SU-DHL-6 (cell line): Measurements from ENCODE around the gene COX7C.
"Not testable (repeated sequence)": the region's sequence is repeated elsewhere in the genome, so short reads cannot be mapped to it uniquely, and the experiment has no call there.

Experiments
- CTCF ChIP-seq: fragments of 200-600 bp; sonication (generic); IDR thresholded peaks from one replicate; pipeline ENCODE4 v1.5.1; 2017; ENCODE audit warnings: antibody characterized with exemption, mild to moderate bottlenecking, low read length, moderate library complexity; ENCODE audit not compliant: insufficient read depth, poor library complexity, severe bottlenecking
- EZH2phosphoT487 ChIP-seq: fragments of 200-600 bp; sonication (generic), shearing (Covaris generic); conservative IDR thresholded peaks from 2 replicates; pipeline ENCODE4 v1.6.1; 2018; ENCODE audit warnings: mild to moderate bottlenecking, antibody characterized with exemption, low read length, moderate library complexity, mixed read lengths

- TF ChIP-seq CTCF, EZH2phosphoT487: not testable (repeated sequence)
Measured at GRCh38 chr5:86571109-86571508, 46.6 kb upstream of the COX7C start.
